ENCODE data around the gene PPP4R2.

DNA sequence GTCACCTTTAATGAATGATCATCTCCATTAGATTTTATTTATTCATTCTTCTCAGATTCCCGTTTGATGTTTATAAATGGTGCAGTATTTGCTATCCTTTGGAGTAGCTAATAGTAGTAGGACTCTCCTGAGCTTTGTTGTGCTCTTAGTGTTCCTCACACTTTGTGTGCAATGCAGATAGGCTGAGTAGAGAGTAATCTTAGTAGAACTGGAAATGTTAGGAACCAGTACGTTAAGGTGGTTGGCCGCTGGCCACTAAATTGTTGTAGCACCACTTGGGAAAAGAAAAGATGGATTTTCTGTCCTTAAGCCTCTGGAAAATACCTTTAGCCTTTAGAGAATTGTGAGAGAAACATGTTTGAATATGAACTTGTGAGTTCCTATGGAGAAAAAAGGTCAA lies 44.9 kb downstream of the PPP4R2 start:
- no peak for TF ChIP-seq RAD21 (IDR thresholded peaks at IDR 0.05 in 1 of 2, conservative IDR thresholded peaks at IDR 0.05 in 1 of 2; ENCODE audit: low read depth in 2 of 2, low read length in 2 of 2)
- TF ChIP-seq, protein P1, sequence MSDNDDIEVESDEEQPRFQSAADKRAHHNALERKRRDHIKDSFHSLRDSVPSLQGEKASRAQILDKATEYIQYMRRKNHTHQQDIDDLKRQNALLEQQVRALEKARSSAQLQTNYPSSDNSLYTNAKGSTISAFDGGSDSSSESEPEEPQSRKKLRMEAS (IDR thresholded peaks at IDR 0.05) = no peak
- TF ChIP-seq EZH2 (IDR thresholded peaks at IDR 0.05; ENCODE audit: low read depth, low read length, severe bottlenecking) = no peak
- TF ChIP-seq, protein P2, sequence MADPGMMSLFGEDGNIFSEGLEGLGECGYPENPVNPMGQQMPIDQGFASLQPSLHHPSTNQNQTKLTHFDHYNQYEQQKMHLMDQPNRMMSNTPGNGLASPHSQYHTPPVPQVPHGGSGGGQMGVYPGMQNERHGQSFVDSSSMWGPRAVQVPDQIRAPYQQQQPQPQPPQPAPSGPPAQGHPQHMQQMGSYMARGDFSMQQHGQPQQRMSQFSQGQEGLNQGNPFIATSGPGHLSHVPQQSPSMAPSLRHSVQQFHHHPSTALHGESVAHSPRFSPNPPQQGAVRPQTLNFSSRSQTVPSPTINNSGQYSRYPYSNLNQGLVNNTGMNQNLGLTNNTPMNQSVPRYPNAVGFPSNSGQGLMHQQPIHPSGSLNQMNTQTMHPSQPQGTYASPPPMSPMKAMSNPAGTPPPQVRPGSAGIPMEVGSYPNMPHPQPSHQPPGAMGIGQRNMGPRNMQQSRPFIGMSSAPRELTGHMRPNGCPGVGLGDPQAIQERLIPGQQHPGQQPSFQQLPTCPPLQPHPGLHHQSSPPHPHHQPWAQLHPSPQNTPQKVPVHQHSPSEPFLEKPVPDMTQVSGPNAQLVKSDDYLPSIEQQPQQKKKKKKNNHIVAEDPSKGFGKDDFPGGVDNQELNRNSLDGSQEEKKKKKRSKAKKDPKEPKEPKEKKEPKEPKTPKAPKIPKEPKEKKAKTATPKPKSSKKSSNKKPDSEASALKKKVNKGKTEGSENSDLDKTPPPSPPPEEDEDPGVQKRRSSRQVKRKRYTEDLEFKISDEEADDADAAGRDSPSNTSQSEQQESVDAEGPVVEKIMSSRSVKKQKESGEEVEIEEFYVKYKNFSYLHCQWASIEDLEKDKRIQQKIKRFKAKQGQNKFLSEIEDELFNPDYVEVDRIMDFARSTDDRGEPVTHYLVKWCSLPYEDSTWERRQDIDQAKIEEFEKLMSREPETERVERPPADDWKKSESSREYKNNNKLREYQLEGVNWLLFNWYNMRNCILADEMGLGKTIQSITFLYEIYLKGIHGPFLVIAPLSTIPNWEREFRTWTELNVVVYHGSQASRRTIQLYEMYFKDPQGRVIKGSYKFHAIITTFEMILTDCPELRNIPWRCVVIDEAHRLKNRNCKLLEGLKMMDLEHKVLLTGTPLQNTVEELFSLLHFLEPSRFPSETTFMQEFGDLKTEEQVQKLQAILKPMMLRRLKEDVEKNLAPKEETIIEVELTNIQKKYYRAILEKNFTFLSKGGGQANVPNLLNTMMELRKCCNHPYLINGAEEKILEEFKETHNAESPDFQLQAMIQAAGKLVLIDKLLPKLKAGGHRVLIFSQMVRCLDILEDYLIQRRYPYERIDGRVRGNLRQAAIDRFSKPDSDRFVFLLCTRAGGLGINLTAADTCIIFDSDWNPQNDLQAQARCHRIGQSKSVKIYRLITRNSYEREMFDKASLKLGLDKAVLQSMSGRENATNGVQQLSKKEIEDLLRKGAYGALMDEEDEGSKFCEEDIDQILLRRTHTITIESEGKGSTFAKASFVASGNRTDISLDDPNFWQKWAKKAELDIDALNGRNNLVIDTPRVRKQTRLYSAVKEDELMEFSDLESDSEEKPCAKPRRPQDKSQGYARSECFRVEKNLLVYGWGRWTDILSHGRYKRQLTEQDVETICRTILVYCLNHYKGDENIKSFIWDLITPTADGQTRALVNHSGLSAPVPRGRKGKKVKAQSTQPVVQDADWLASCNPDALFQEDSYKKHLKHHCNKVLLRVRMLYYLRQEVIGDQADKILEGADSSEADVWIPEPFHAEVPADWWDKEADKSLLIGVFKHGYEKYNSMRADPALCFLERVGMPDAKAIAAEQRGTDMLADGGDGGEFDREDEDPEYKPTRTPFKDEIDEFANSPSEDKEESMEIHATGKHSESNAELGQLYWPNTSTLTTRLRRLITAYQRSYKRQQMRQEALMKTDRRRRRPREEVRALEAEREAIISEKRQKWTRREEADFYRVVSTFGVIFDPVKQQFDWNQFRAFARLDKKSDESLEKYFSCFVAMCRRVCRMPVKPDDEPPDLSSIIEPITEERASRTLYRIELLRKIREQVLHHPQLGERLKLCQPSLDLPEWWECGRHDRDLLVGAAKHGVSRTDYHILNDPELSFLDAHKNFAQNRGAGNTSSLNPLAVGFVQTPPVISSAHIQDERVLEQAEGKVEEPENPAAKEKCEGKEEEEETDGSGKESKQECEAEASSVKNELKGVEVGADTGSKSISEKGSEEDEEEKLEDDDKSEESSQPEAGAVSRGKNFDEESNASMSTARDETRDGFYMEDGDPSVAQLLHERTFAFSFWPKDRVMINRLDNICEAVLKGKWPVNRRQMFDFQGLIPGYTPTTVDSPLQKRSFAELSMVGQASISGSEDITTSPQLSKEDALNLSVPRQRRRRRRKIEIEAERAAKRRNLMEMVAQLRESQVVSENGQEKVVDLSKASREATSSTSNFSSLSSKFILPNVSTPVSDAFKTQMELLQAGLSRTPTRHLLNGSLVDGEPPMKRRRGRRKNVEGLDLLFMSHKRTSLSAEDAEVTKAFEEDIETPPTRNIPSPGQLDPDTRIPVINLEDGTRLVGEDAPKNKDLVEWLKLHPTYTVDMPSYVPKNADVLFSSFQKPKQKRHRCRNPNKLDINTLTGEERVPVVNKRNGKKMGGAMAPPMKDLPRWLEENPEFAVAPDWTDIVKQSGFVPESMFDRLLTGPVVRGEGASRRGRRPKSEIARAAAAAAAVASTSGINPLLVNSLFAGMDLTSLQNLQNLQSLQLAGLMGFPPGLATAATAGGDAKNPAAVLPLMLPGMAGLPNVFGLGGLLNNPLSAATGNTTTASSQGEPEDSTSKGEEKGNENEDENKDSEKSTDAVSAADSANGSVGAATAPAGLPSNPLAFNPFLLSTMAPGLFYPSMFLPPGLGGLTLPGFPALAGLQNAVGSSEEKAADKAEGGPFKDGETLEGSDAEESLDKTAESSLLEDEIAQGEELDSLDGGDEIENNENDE (IDR thresholded peaks at IDR 0.05; ENCODE audit: insufficient replicate concordance, low read length) = no peak
- TF ChIP-seq, protein P3, sequence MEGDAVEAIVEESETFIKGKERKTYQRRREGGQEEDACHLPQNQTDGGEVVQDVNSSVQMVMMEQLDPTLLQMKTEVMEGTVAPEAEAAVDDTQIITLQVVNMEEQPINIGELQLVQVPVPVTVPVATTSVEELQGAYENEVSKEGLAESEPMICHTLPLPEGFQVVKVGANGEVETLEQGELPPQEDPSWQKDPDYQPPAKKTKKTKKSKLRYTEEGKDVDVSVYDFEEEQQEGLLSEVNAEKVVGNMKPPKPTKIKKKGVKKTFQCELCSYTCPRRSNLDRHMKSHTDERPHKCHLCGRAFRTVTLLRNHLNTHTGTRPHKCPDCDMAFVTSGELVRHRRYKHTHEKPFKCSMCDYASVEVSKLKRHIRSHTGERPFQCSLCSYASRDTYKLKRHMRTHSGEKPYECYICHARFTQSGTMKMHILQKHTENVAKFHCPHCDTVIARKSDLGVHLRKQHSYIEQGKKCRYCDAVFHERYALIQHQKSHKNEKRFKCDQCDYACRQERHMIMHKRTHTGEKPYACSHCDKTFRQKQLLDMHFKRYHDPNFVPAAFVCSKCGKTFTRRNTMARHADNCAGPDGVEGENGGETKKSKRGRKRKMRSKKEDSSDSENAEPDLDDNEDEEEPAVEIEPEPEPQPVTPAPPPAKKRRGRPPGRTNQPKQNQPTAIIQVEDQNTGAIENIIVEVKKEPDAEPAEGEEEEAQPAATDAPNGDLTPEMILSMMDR (IDR thresholded peaks at IDR 0.05; ENCODE audit: control extremely low read depth in 1 of 3, insufficient read depth in 1 of 3, low read depth in 1 of 3, low read length in 3 of 3) = no peak
- TF ChIP-seq SRF (IDR thresholded peaks at IDR 0.05; ENCODE audit: low read depth, low read length) = no peak

Measured in H1 (cell line).